SU-DHL-6 (cell line): ENCODE results near the gene LRRC7.

ENCODE experiments used
- H2AFZ ChIP-seq: fragments of 200-600 bp; sonication (generic); 2 replicates; pipeline ENCODE4 v1.6.1; 2014; ENCODE audit warnings: low read depth, mild to moderate bottlenecking, moderate library complexity, mixed read lengths, antibody characterized with exemption, low read length; ENCODE audit not compliant: severe bottlenecking
- H3F3A ChIP-seq: fragments of 200-600 bp; shearing (Covaris generic); 2 replicates; pipeline ENCODE4 v1.6.0; 2016; ENCODE audit warnings: antibody characterized with exemption, mild to moderate bottlenecking; ENCODE audit not compliant: insufficient read depth
- H3K27ac ChIP-seq: fragments of 200-600 bp; sonication (generic); 2 replicates; pipeline ENCODE4 v1.5.1; 2016; ENCODE audit warnings: low read depth, mild to moderate bottlenecking, low read length, moderate library complexity, mixed read lengths
- H3K27me3 ChIP-seq: fragments of 200-600 bp; sonication (generic), shearing (Covaris generic); 2 replicates; pipeline ENCODE4 v1.6.0; 2014; ENCODE audit warnings: mild to moderate bottlenecking, low read length
- H3K36me3 ChIP-seq: fragments of 200-600 bp; sonication (generic); 2 replicates; pipeline ENCODE4 v1.6.1; 2014; ENCODE audit warnings: mild to moderate bottlenecking, low read length, mixed read lengths
- H3K4me2 ChIP-seq: fragments of 300-600, 200-600 bp; shearing (Covaris generic), sonication (generic); 2 replicates; pipeline ENCODE4 v1.6.0; 2014; ENCODE audit warnings: low read length, low read depth, mild to moderate bottlenecking; ENCODE audit not compliant: poor library complexity, severe bottlenecking
- H3K4me3 ChIP-seq: fragments of 200-600 bp; sonication (generic); 2 replicates; pipeline ENCODE4 v1.5.1; 2014; ENCODE audit warnings: antibody characterized with exemption, low read length, mild to moderate bottlenecking, mixed read lengths; ENCODE audit not compliant: insufficient read depth, poor library complexity, severe bottlenecking
- H3K79me2 ChIP-seq: fragments of 200-600 bp; sonication (generic); 2 replicates; pipeline ENCODE4 v1.6.1; 2014; ENCODE audit warnings: mild to moderate bottlenecking, low read length, moderate library complexity; ENCODE audit not compliant: insufficient read depth
- H3K9ac ChIP-seq: fragments of 200-600 bp; sonication (generic); 2 replicates; pipeline ENCODE4 v1.7.0; 2014; ENCODE audit warnings: mild to moderate bottlenecking, low read length
- H3K9me2 ChIP-seq: fragments of 200-600 bp; sonication (generic); replicated peaks from 2 replicates; pipeline ENCODE4 v1.6.1; 2014; ENCODE audit warnings: low read length; ENCODE audit not compliant: insufficient read depth
- H3K9me3 ChIP-seq: fragments of 200-600 bp; sonication (generic); 2 replicates; pipeline ENCODE4 v1.6.1; 2014; ENCODE audit warnings: low read length, mixed read lengths; ENCODE audit not compliant: insufficient read depth
- H4K20me1 ChIP-seq: fragments of 200-600 bp; sonication (generic); 2 replicates; pipeline ENCODE4 v1.6.1; 2014; ENCODE audit warnings: low read depth, mild to moderate bottlenecking, antibody characterized with exemption, low read length, moderate library complexity, mixed read lengths
- EZH2phosphoT487 ChIP-seq: fragments of 200-600 bp; sonication (generic), shearing (Covaris generic); conservative IDR thresholded peaks from 2 replicates; pipeline ENCODE4 v1.6.1; 2018; ENCODE audit warnings: mild to moderate bottlenecking, antibody characterized with exemption, low read length, moderate library complexity, mixed read lengths
- TF ChIP-seq, protein P1 (sequence below): fragments of 200-600 bp; sonication (generic); IDR thresholded peaks from one replicate; pipeline ENCODE4 v1.5.1; 2017; ENCODE audit warnings: antibody characterized with exemption, mild to moderate bottlenecking, low read length, moderate library complexity; ENCODE audit not compliant: insufficient read depth, poor library complexity, severe bottlenecking

The LRRC7 gene

DNA sequence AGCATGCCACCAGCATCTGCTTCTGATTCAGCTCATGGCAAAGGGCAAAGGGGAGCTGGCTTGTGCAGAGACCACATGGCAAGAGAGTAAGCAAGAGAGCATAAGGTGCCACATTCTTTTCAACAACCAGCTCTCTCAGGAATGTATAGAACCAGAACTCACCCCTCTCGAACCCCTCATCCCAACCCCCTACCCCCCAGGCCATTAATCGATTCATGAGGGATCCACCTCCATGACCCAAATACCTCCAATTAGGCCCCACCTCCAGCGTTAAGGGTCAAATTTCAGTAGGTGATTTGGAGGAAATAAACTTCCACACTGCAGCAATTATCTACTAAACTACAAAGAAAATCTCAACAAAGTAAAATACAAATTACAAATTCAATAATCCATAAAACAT, 32.2 kb upstream of the LRRC7 start:
- no peaks in the 10 kb centered on the region for H3K27me3 ChIP-seq
- no peak overlapping the region for H3K9ac ChIP-seq
- no peaks in the 10 kb centered on the region for H4K20me1 ChIP-seq
- H3K4me3 ChIP-seq, result no peak overlapping the region
- H3K27ac ChIP-seq, result no peak overlapping the region
- no peaks in the 10 kb centered on the region for H3K9me2 ChIP-seq
- H3K36me3 ChIP-seq, result no peaks in the 10 kb centered on the region
- no peaks in the 10 kb centered on the region for H3K79me2 ChIP-seq
- no peak for TF ChIP-seq EZH2phosphoT487
- TF ChIP-seq, protein P1, sequence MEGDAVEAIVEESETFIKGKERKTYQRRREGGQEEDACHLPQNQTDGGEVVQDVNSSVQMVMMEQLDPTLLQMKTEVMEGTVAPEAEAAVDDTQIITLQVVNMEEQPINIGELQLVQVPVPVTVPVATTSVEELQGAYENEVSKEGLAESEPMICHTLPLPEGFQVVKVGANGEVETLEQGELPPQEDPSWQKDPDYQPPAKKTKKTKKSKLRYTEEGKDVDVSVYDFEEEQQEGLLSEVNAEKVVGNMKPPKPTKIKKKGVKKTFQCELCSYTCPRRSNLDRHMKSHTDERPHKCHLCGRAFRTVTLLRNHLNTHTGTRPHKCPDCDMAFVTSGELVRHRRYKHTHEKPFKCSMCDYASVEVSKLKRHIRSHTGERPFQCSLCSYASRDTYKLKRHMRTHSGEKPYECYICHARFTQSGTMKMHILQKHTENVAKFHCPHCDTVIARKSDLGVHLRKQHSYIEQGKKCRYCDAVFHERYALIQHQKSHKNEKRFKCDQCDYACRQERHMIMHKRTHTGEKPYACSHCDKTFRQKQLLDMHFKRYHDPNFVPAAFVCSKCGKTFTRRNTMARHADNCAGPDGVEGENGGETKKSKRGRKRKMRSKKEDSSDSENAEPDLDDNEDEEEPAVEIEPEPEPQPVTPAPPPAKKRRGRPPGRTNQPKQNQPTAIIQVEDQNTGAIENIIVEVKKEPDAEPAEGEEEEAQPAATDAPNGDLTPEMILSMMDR, result no peak
- no peak overlapping the region for H3K4me2 ChIP-seq
- no peak overlapping the region for H2AFZ ChIP-seq
- H3F3A ChIP-seq, result no peaks in the 10 kb centered on the region
- H3K9me3 ChIP-seq, result no peaks in the 10 kb centered on the region

DNA sequence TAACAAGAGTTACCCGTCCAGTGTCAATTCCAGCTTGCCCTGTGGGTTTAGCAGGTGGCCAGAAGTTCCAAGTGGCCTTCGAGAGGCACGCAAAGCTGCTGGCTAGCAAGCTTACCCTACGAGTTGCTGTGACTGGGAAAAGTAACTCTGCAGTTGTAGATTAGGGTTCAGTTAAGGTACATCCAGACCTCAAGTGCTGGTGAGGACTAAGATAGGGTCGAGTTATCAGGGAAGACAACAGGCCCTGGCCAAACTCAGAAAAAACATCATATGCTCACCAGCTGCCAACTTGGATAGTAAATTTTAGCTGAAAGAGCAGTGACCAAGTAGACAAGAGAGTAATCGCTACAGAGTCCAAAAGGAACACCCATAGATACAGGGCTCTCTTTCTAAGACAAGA, 27.7 kb upstream of the LRRC7 start:
- no peak overlapping the region for H2AFZ ChIP-seq
- H3K36me3 ChIP-seq, result no peaks in the 10 kb centered on the region
- no peaks in the 10 kb centered on the region for H3K27me3 ChIP-seq
- H4K20me1 ChIP-seq, result no peaks in the 10 kb centered on the region
- no peak overlapping the region for H3K9ac ChIP-seq
- H3K27ac ChIP-seq, result no peak overlapping the region
- no peaks in the 10 kb centered on the region for H3F3A ChIP-seq
- no peak for TF ChIP-seq EZH2phosphoT487
- TF ChIP-seq, protein P1, result no peak
- no peak overlapping the region for H3K4me2 ChIP-seq
- H3K9me3 ChIP-seq, result no peaks in the 10 kb centered on the region
- H3K9me2 ChIP-seq, result no peaks in the 10 kb centered on the region
- H3K79me2 ChIP-seq, result no peaks in the 10 kb centered on the region
- H3K4me3 ChIP-seq, result no peak overlapping the region

DNA sequence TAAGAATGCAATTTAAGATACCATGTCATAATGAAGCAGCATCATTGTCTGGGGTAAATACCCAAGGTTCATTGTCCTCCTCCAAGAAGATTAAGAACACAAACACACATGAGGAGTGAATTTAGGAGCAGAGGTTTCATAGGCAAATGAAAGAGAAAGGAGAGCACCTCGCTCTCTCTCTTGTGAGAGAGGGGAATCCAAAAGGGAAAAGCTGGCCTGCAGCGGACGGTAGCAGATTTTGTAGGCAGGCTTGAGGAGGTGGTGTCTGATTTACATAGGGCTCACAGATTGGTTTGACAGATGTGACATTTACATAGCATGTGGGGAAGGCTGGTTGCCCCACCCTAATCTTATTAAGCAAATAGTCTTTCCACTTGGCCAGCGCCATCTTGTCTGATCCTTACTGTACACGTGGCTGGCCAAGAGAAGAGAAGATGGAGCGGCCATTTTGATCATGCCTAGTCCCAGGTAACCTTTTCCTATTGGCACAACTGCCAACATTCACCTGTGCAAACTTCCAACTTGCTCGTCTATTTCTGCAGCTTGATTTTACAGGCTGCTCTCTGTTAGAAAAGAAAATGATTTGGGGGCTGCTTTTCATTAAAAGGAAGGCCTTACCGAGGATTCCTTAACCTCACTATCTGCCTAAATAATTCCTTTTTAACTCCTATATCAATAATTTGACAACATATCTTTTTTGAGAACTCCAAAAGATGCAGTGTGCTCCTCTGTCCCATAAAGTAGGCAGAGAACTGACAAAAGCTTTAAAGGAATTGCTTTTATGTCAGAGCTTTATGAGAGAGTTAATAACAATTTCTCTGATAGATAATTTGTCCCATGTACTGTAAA, 16.0 kb upstream of the LRRC7 start:
- Histone ChIP-seq H3K27ac (no peak overlapping the region), H3K9me3 (no peaks in the 10 kb centered on the region), H3K9ac (no peak overlapping the region), H4K20me1 (no peaks in the 10 kb centered on the region), H3K4me2 (no peak overlapping the region), H3K4me3 (no peak overlapping the region), H2AFZ (no peak overlapping the region), H3K79me2 (no peaks in the 10 kb centered on the region), H3F3A (no peaks in the 10 kb centered on the region), H3K36me3 (no peaks in the 10 kb centered on the region), H3K27me3 (no peaks in the 10 kb centered on the region), H3K9me2 (no peaks in the 10 kb centered on the region)
- TF ChIP-seq, protein P1, result no peak
- no peak for TF ChIP-seq EZH2phosphoT487
